Right atrium auricular region (tissue), 2 donors: Measurements from ENCODE around the gene SIPA1L3. TPM values are rescaled to one million over a fixed set of nuclear protein-coding genes. Genes with fewer than 3 reads are reported as not detected.

Source experiments
- DNase-seq: peaks from one replicate; pipeline ENCODE4 v3.0.0-alpha.2; 2019; ENCODE audit warnings: low spot score
- H3K27ac ChIP-seq, 2 donors: fragments of 200-600 bp; sonication (generic); 1 replicate in 1 of 2; 2 replicates in 1 of 2; pipeline ENCODE4 v1.5.1; 2016 to 2019
- H3K27me3 ChIP-seq, 2 donors: fragments of 200-600 bp; sonication (generic); one replicate each; pipeline versions ENCODE4 v1.5.1 to v1.6.0; 2017 to 2019
- H3K36me3 ChIP-seq: fragments of 200-600 bp; sonication (generic); one replicate; pipeline ENCODE4 v1.5.1; 2016
- H3K4me1 ChIP-seq, 2 donors: fragments of 200-600 bp; sonication (generic); one replicate each; pipeline versions ENCODE4 v1.5.1 to v1.6.0; 2017 to 2019
- H3K4me3 ChIP-seq, 2 donors: fragments of 200-600 bp; sonication (generic); 1 replicate in 1 of 2; 2 replicates in 1 of 2; pipeline ENCODE4 v1.5.1; 2017 to 2019; ENCODE audit warnings: mild to moderate bottlenecking in 1 of 2, moderate library complexity in 1 of 2
- H3K9me3 ChIP-seq, 2 donors: fragments of 200-600 bp; sonication (generic); one replicate each; pipeline ENCODE4 v1.5.1; 2019
- CTCF ChIP-seq, 2 donors: fragments of 200-600 bp; sonication (generic); IDR thresholded peaks; one replicate each; pipeline ENCODE4 v1.5.1; 2019; ENCODE audit warnings: antibody characterized with exemption in 2 of 2
- total RNA-seq, 2 donors: library from RNA; depleted of rRNA; stranded (reverse); fragments of >200 nt; gene quantifications; one replicate each; pipeline ENCODE4 v1.1.0, GENCODE V29; 2016

Gene SIPA1L3
- total RNA-seq, 2 donors from 2014 or later, result 10.7 to 19.6 TPM

- H3K27me3 ChIP-seq, result no peaks in the 10 kb centered on the region
- TF ChIP-seq CTCF (IDR thresholded peaks at IDR 0.05), result no peak
- H3K36me3 ChIP-seq, result peaks cover 13% of the 10 kb centered on the region
- no peak overlapping the region for H3K4me3 ChIP-seq
- peaks cover 0 to 3% of the 10 kb centered on the region in 2 donors for H3K9me3 ChIP-seq
- no peak for DNase-seq
- no peaks in the 10 kb centered on the region for H3K4me1 ChIP-seq
- H3K27ac ChIP-seq, result no peak overlapping the region
Measured at GRCh38 chr19:38081547-38082255, 174.7 kb downstream of the SIPA1L3 start.

- no peak for DNase-seq
Measured at GRCh38 chr19:38082256-38083118, 175.5 kb downstream of the SIPA1L3 start.

GRCh38 chr19:38084196-38084595, 177.2 kb downstream of the SIPA1L3 start:
- no peak for DNase-seq
- Histone ChIP-seq H3K27ac (no peak overlapping the region), H3K4me3 (no peak overlapping the region), H3K9me3 (no peaks in the 10 kb centered on the region), H3K27me3 (no peaks in the 10 kb centered on the region), H3K36me3 (peaks cover 13% of the 10 kb centered on the region), H3K4me1 (no peaks in the 10 kb centered on the region)
- TF ChIP-seq CTCF (IDR thresholded peaks at IDR 0.05), result no peak

More at GRCh38 chr19:38082256-38083118, 175.5 kb downstream of the SIPA1L3 start:
- H3K4me3 ChIP-seq, result no peak overlapping the region
- TF ChIP-seq CTCF (IDR thresholded peaks at IDR 0.05), result no peak
- no peaks in the 10 kb centered on the region for H3K27me3 ChIP-seq
- no peak overlapping the region for H3K27ac ChIP-seq
- H3K36me3 ChIP-seq, result peaks cover 13% of the 10 kb centered on the region
- no peaks in the 10 kb centered on the region for H3K4me1 ChIP-seq
- no peaks in the 10 kb centered on the region for H3K9me3 ChIP-seq

GRCh38 chr19:38089440-38089839, 182.4 kb downstream of the SIPA1L3 start:
- Histone ChIP-seq H3K4me3 (no peak overlapping the region), H3K9me3 (no peaks in the 10 kb centered on the region), H3K36me3 (no peaks in the 10 kb centered on the region), H3K27me3 (no peaks in the 10 kb centered on the region), H3K4me1 (peaks cover 0 to 16% of the 10 kb centered on the region in 2 donors), H3K27ac (no peak overlapping the region)
- TF ChIP-seq CTCF (IDR thresholded peaks at IDR 0.05), result no peak
- no peak for DNase-seq

- Histone ChIP-seq H3K4me1 (peaks cover 0 to 16% of the 10 kb centered on the region in 2 donors), H3K4me3 (no peak overlapping the region), H3K36me3 (no peaks in the 10 kb centered on the region), H3K9me3 (no peaks in the 10 kb centered on the region), H3K27me3 (no peaks in the 10 kb centered on the region), H3K27ac (no peak overlapping the region)
- TF ChIP-seq CTCF (IDR thresholded peaks at IDR 0.05), result no peak
- DNase-seq, result no peak
Measured at GRCh38 chr19:38093154-38093553, 186.1 kb downstream of the SIPA1L3 start.
